ENCODE measurements around the gene MEST.
"Not testable (repeated sequence)": the region's sequence is repeated elsewhere in the genome, so short reads cannot be mapped to it uniquely, and the experiment has no call there.

Gene MEST

GRCh38 chr7:130486114-130486953, 5.6 kb upstream of the MEST start:
- peak; percentile 52 for DNase-seq

- no peak for DNase-seq
Measured at GRCh38 chr7:130486954-130487436, 4.9 kb upstream of the MEST start.

- no peak for DNase-seq
Measured at GRCh38 chr7:130488392-130489139, 3.3 kb upstream of the MEST start.

GRCh38 chr7:130489140-130489983, 2.5 kb upstream of the MEST start:
- DNase-seq = no peak

GRCh38 chr7:130490311-130490791, 1.5 kb upstream of the MEST start:
- no peak for DNase-seq

GRCh38 chr7:130490888-130491804, 739 bp upstream of the MEST start:
- DNase-seq = no peak

GRCh38 chr7:130492523-130493274, 814 bp downstream of the MEST start:
- DNase-seq = no peak

GRCh38 chr7:130493275-130493873, 1.5 kb downstream of the MEST start:
- DNase-seq = no peak

- DNase-seq = no peak
Measured at GRCh38 chr7:130494431-130494858, 2.6 kb downstream of the MEST start.

GRCh38 chr7:130500463-130500862, 8.6 kb downstream of the MEST start:
- DNase-seq = no peak

- no peak for DNase-seq
Measured at GRCh38 chr7:130500910-130501309, 9.0 kb downstream of the MEST start.

- DNase-seq = no peak
Measured at GRCh38 chr7:130505753-130506152, 13.9 kb downstream of the MEST start.

- no peak for DNase-seq
Measured at GRCh38 chr7:130506358-130506757, 14.5 kb downstream of the MEST start.

GRCh38 chr7:130512038-130512437, 20.2 kb downstream of the MEST start:
- not testable (repeated sequence) for DNase-seq

GRCh38 chr7:130513447-130513846, 21.6 kb downstream of the MEST start:
- no peak for DNase-seq

- no peak for DNase-seq
Measured at GRCh38 chr7:130515315-130516040, 23.6 kb downstream of the MEST start.

GRCh38 chr7:130521258-130521951, 29.5 kb downstream of the MEST start:
- no peak for DNase-seq

- not testable (repeated sequence) for DNase-seq
Measured at GRCh38 chr7:130523519-130524125, 31.7 kb downstream of the MEST start.

GRCh38 chr7:130524628-130525027, 32.7 kb downstream of the MEST start:
- DNase-seq = no peak
